ENCODE data around the gene SFXN2. TPM values are rescaled to one million over a fixed set of nuclear protein-coding genes. Genes with fewer than 3 reads are reported as not detected.

Gene SFXN2
- total and polyA plus RNA-seq, 2 experiments from 2014 or later, result 5.7 to 6.2 TPM

DNA sequence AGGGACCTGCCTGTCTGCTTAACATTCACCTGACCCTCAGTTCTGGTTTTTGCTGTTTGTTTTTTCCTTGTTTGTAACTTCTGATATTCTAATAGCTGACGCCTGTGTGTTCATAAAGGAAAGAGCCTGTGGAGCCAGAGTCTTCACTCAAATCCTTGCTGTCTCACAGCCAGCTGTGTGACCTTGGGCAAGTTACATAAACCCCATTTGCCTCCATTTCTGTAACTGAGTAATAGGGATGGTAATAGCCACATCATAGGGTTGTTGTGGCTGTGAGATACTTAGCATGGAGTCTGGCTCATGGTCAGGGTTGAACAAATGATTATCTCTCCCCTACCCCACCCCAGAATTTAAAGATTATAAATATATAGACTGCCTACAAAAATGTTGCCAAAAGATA, 56.4 kb downstream of the SFXN2 start:
- H3K9me3 Mint-ChIP-seq, result no peaks in the 10 kb centered on the region
- H3K4me2 ChIP-seq, result no peak overlapping the region
- no peak overlapping the region for H3K4me3 Mint-ChIP-seq
- H3K27ac Mint-ChIP-seq, result no peak overlapping the region
- H3K4me1 Mint-ChIP-seq, result peaks cover 18% of the 10 kb centered on the region
- DNase-seq (ENCODE audit: low spot score) (no peak), ATAC-seq (no peak)
- H2AFZ ChIP-seq, result no peak overlapping the region
- no peaks in the 10 kb centered on the region for H3K9me2 ChIP-seq (ENCODE audit: insufficient read depth)
- no peak overlapping the region for H3K27ac ChIP-seq (ENCODE audit: low read depth)
- 0 out of 2 replicates have a peak, but pooled peaks cover 2% of the 10 kb centered on the region for H4K20me1 ChIP-seq (replicated peaks; ENCODE audit: insufficient read depth)
- no peaks in the 10 kb centered on the region for H3F3A ChIP-seq (replicated peaks; ENCODE audit: low read depth)
- H3K36me3 Mint-ChIP-seq (ENCODE audit: low read depth), result no peaks in the 10 kb centered on the region
- peaks cover 8% of the 10 kb centered on the region for H3K4me1 ChIP-seq (ENCODE audit: insufficient read depth)
- H3K79me2 ChIP-seq (replicated peaks; ENCODE audit: insufficient read depth), result no peaks in the 10 kb centered on the region; the same call in none of the 2 replicates
- no peaks in the 10 kb centered on the region for H3K27me3 ChIP-seq (ENCODE audit: insufficient read depth)
- H3K4me3 ChIP-seq, result no peak overlapping the region
- peaks cover 2% of the 10 kb centered on the region for H3K27me3 Mint-ChIP-seq (ENCODE audit: insufficient read depth, low read depth, poor library complexity)
- no peak for TF ChIP-seq POLR2AphosphoS5 (IDR thresholded peaks at IDR 0.05; ENCODE audit: low read depth)
- no peak for TF ChIP-seq STAT1 (IDR thresholded peaks at IDR 0.05; ENCODE audit: unreplicated experiment)
- TF ChIP-seq ZNF114 (CRISPR knock-in tag; IDR thresholded peaks at IDR 0.05), result no peak
- TF ChIP-seq JUNB (IDR thresholded peaks at IDR 0.05; ENCODE audit: unreplicated experiment), result no peak
- TF ChIP-seq, protein P1, sequence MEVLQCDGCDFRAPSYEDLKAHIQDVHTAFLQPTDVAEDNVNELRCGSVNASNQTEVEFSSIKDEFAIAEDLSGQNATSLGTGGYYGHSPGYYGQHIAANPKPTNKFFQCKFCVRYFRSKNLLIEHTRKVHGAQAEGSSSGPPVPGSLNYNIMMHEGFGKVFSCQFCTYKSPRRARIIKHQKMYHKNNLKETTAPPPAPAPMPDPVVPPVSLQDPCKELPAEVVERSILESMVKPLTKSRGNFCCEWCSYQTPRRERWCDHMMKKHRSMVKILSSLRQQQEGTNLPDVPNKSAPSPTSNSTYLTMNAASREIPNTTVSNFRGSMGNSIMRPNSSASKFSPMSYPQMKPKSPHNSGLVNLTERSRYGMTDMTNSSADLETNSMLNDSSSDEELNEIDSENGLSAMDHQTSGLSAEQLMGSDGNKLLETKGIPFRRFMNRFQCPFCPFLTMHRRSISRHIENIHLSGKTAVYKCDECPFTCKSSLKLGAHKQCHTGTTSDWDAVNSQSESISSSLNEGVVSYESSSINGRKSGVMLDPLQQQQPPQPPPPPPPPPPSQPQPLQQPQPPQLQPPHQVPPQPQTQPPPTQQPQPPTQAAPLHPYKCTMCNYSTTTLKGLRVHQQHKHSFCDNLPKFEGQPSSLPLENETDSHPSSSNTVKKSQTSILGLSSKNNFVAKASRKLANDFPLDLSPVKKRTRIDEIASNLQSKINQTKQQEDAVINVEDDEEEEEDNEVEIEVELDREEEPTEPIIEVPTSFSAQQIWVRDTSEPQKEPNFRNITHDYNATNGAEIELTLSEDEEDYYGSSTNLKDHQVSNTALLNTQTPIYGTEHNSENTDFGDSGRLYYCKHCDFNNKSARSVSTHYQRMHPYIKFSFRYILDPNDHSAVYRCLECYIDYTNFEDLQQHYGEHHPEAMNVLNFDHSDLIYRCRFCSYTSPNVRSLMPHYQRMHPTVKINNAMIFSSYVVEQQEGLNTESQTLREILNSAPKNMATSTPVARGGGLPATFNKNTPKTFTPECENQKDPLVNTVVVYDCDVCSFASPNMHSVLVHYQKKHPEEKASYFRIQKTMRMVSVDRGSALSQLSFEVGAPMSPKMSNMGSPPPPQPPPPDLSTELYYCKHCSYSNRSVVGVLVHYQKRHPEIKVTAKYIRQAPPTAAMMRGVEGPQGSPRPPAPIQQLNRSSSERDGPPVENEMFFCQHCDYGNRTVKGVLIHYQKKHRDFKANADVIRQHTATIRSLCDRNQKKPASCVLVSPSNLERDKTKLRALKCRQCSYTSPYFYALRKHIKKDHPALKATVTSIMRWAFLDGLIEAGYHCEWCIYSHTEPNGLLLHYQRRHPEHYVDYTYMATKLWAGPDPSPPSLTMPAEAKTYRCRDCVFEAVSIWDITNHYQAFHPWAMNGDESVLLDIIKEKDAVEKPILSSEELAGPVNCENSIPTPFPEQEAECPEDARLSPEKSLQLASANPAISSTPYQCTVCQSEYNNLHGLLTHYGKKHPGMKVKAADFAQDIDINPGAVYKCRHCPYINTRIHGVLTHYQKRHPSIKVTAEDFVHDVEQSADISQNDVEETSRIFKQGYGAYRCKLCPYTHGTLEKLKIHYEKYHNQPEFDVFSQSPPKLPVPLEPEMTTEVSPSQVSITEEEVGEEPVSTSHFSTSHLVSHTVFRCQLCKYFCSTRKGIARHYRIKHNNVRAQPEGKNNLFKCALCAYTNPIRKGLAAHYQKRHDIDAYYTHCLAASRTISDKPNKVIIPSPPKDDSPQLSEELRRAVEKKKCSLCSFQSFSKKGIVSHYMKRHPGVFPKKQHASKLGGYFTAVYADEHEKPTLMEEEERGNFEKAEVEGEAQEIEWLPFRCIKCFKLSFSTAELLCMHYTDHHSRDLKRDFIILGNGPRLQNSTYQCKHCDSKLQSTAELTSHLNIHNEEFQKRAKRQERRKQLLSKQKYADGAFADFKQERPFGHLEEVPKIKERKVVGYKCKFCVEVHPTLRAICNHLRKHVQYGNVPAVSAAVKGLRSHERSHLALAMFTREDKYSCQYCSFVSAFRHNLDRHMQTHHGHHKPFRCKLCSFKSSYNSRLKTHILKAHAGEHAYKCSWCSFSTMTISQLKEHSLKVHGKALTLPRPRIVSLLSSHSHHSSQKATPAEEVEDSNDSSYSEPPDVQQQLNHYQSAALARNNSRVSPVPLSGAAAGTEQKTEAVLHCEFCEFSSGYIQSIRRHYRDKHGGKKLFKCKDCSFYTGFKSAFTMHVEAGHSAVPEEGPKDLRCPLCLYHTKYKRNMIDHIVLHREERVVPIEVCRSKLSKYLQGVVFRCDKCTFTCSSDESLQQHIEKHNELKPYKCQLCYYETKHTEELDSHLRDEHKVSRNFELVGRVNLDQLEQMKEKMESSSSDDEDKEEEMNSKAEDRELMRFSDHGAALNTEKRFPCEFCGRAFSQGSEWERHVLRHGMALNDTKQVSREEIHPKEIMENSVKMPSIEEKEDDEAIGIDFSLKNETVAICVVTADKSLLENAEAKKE (CRISPR knock-in tag; IDR thresholded peaks at IDR 0.05), result no peak
- no peak for TF ChIP-seq EZH2 (IDR thresholded peaks at IDR 0.05; ENCODE audit: low read depth, unreplicated experiment)
- no peak for TF ChIP-seq CREB1 (CRISPR knock-in tag; IDR thresholded peaks at IDR 0.05; ENCODE audit: low read depth)
- TF ChIP-seq ZNF331 (CRISPR knock-in tag; IDR thresholded peaks at IDR 0.05; ENCODE audit: low read depth), result no peak
- TF ChIP-seq, protein P2, sequence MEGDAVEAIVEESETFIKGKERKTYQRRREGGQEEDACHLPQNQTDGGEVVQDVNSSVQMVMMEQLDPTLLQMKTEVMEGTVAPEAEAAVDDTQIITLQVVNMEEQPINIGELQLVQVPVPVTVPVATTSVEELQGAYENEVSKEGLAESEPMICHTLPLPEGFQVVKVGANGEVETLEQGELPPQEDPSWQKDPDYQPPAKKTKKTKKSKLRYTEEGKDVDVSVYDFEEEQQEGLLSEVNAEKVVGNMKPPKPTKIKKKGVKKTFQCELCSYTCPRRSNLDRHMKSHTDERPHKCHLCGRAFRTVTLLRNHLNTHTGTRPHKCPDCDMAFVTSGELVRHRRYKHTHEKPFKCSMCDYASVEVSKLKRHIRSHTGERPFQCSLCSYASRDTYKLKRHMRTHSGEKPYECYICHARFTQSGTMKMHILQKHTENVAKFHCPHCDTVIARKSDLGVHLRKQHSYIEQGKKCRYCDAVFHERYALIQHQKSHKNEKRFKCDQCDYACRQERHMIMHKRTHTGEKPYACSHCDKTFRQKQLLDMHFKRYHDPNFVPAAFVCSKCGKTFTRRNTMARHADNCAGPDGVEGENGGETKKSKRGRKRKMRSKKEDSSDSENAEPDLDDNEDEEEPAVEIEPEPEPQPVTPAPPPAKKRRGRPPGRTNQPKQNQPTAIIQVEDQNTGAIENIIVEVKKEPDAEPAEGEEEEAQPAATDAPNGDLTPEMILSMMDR (conservative IDR thresholded peaks at IDR 0.05; ENCODE audit: low read depth in 2 of 2), result no peak
- TF ChIP-seq EZH2phosphoT487 (IDR thresholded peaks at IDR 0.05; ENCODE audit: unreplicated experiment), result no peak
- H3K36me3 ChIP-seq (ENCODE audit: insufficient read depth), result no peaks in the 10 kb centered on the region

Data from GM23338 (cell line).